Measurements from ENCODE around the gene CDCP2.
"Not testable (repeated sequence)": the region's sequence is repeated elsewhere in the genome, so short reads cannot be mapped to it uniquely, and the experiment has no call there.

CDCP2 gene

GRCh38 chr1:54112705-54113368 is 40.0 kb downstream of the CDCP2 start:
- DNase-seq, result no peak

- no peak for DNase-seq
Measured at GRCh38 chr1:54112027-54112426, 40.8 kb downstream of the CDCP2 start.

DNA sequence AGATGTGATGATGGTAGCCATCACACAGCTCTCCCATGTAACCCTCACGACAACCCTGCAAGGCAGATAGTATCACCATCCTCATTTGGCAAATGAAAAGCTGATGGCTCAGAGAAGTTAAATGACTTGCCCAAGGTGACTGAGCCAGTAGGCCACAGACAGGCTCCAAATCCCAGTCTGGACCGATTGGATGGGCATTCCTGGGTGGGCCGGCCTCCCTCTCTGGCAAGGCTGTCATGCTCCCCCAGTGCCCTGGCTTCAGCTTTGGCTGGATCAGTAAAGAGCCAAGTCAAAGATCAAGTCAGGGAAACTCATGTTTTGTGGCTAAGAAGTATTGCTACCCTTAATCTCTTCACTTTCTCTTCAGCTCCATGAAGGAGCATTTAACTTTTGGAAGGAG is 41.2 kb downstream of the CDCP2 start:
- no peak for DNase-seq

GRCh38 chr1:54110996-54111395 is 41.8 kb downstream of the CDCP2 start:
- no peak for DNase-seq

DNA sequence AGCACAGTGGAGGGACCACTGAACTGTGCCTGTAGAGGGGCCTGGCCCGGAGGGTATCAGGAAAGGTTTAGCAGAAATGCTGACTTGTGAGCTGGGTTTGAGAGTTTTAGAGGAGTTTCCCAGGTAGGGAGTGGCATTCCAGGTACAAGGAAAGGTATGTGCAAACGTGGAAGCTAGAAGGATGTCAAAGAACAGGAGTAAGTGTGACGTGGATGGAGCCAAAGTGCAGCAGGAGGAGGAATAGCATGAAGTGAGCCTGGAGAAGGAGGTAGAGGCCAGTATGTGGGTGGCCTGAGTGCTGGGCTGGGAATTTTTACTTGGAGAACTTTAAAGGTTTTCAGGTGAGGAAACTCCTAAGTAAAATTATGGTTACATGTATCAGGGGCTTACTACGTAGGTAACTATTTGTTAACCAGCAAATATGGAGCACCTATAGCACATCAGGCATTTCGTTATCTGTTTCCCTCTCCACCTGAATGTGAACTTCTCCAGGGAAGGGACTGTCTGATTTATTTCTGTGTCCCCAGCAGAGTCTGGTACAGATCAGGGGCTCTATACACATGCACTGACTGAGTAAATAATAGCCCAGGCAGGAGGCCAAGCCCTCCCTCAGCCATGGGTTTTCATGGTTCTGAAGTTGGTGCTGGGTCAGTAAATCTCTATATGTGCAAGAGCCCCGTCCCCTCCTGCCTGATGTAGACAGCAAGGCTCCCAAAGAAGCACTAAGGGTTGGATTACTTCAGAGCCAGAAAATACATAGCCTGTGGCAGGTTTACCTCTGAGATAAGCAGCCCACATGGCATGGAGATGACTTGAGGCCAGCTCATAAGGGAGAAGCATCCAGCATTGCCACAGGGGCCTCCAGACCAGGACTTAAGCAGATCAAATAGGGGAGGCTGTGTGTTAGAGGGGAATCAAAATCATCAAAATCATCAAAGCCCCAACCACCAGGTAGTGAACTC is 43.4 kb downstream of the CDCP2 start:
- no peak for DNase-seq

GRCh38 chr1:54108156-54108555 is 44.6 kb downstream of the CDCP2 start:
- no peak for DNase-seq

DNA sequence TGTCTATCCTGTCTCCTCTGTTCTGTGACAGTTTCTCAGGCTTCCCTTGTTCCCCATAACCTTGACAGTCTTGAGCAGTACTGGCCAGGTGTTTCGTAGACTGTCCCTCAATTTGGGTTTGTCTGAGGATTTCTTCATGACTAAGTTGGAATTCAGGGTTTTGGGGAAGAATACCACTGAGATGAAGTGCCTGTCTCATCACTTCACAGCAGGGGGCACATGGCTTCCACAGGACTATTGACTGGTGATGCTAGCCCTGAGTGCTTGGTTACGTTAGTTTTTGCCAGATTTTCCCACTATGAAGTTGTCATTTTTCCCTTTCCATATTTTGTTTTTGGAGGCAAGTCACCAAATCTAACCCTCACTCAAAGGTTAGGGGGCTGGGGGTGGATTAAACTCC is 45.7 kb downstream of the CDCP2 start:
- DNase-seq, result no peak

DNA sequence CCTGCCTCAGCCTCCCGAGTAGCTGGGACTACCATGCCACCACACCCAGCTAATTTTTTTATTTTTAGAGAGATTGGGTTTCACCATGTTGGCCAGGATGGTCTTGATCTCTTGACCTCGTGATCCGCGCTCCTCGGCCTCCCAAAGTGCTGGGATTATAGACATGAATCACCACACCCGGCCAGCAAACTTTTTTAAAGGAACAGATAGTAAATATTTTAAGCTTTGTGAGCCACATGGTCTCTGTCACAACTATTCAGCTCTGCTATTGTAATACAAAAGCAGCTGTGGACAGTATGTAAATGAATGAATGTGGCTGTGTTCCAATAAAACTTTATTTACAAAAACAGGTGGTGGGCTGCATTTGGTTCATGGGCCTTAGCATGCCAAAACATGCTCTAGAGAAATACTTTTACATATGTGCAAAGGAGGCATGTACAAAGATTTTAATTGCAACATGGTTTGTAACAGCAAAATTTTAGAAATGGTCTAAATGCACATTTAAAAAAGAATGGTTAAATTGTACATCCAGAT is 47.0 kb downstream of the CDCP2 start:
- DNase-seq, result no peak

- no peak for DNase-seq
Measured at GRCh38 chr1:54105080-54105479, 47.7 kb downstream of the CDCP2 start.

DNA sequence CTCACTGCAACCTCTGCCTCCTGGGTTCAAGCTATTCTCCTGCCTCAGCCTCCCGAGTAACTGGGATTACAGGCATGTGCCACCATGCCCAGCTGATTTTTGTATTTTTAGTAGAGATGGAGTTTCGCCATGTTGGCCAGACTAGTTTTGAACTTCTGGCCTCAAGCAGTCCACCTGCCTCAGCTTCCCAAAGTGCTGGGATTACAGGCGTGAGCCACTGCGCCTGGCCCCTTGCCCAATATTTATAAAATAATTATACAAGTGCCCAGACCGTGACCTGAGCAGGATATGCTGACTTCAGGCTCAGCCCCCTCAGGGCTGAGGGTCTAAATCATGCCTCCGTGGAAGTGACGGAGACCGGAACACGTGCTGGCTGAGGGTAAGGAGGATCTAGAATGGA is 48.2 kb downstream of the CDCP2 start:
- not testable (repeated sequence) for DNase-seq

GRCh38 chr1:54103414-54103813 is 49.4 kb downstream of the CDCP2 start:
- no peak for DNase-seq

DNA sequence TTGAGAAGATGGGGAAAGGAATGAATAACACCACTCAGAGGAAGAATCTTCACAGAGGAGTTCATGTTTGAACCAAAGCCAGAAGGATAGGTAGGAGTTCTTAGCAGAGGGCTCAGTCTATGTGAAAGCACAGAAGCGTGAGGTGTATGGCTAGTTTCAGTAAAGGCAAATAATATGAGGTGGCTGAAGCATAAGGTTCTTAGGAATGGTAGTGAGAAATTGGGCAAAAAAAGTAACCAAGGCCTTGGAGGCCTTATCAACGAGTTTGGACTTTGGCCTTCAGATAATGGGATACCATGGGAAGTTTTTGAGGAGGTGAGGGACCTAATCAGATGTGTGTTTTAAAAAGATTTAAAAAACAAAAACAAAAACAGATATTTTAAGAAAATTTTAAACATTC is 52.3 kb downstream of the CDCP2 start:
- no peak for DNase-seq

- DNase-seq, result no peak
Measured at GRCh38 chr1:54099061-54099610, 53.7 kb downstream of the CDCP2 start.

DNA sequence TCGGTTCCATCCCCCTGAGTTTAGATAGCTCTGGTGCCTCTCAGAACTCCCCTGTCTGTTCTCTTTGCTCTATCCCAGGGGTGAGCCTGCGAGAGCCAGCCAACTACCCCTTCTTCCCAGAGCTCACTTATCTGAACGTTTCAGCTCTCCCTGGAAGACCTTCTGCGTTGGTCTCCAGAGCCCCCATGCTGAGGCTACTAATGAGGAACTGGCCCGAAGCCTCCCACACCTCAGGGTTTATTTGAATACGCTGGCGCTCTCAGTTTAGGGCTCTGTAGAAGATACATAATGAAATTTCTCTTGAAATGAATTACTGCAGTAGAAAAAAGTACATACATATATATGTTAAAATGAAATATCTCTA is 55.9 kb downstream of the CDCP2 start:
- DNase-seq, result no peak

DNA sequence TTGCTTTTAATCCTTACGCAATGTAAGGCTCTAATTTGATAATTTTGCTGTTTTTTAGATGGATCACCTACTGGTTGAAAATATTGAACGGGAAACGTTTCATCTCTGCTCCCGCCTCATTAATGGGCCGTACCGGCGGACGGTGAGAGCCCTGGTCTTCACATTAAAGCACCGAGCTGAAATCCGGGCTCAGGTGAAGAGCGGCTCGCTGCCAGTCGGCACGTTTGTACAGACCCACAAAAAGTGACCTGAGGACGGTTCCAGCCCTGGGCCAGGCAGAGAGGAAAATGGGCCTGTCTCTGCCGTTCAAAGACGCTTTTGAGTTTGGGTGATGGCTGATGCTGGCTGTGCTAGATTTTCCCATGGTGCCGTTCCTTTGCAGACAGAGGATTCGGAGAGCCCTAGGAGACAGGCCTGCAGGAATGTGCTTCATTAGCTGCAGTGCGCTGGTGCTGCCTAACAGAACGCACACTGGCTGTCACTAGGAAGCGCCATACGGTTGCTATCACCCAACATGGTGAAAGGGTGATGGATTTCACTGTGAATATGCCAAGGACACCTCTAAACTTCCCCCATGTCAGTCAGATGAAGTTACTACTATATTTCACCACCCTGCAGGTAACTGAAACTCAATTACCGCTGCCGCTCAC is 56.4 kb downstream of the CDCP2 start:
- no peak for DNase-seq

GRCh38 chr1:54095546-54096226 is 57.1 kb downstream of the CDCP2 start:
- DNase-seq, result peak; percentile 7

DNA sequence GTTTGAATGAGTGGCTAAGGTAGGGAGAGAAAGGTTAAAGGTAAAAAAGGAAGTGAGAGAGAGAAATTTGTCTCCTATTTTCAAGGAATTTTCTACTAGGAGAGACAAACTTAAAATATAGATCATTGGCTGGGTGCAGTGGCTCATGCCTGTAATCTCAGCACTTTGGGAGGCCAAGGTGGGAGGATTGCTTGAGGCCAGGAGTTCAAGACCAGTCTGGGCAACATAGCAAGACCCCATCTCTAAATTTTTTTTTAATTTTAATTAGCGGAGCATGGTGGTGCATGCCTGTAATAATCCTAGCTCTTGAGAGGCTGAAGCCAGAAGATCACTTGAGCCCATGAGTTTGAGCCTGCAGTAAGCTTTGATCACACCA is 58.1 kb downstream of the CDCP2 start:
- DNase-seq, result not testable (repeated sequence)

DNA sequence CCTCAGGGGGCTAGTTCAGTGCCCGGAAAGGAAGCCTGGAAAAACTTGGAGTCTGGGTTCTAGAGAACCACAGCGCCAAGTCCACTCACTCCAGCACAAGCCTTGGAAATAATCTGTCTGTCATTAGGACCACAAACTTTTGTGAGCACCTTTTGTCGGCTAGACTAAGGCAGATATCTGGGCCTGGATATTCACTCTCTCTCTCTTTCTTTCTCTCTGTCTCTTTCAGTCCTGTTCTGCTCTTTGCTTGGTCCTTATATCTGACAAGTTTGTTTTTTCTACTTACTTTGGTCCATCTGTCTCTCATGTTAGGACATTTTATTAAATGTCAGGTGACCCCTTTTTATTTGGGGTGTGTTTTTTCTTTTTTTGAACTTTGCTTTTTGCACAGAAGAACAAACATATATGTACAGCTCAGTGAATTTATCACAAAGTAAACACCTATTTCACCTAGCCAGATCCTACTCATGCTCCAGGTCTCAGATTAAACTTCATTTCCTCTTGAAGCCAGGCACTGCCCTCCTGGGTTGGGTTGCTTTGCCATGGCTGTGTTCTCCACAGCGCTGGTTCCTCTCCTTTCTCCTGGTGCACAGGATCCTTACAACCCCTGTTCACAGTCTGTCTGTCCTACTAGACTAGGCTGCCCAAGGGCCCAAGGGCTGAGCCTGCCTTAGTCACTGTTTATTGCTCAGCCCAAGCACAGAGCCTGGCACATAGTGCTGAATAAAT is 58.6 kb downstream of the CDCP2 start:
- DNase-seq, result no peak

- DNase-seq, result no peak
Measured at GRCh38 chr1:54091666-54092065, 61.1 kb downstream of the CDCP2 start.

GRCh38 chr1:54088385-54088784 is 64.4 kb downstream of the CDCP2 start:
- DNase-seq, result no peak

- no peak for DNase-seq
Measured at GRCh38 chr1:54086754-54087153, 66.0 kb downstream of the CDCP2 start.

GRCh38 chr1:54084794-54085193 is 68.0 kb downstream of the CDCP2 start:
- no peak for DNase-seq

Data from CD4-positive, alpha-beta T cell treated with Interleukin-21 for 1 hour (primary cell).